Fibroblast of the aortic adventitia (primary cell): ENCODE results near the gene NECAP2. TPM values are rescaled to one million over a fixed set of nuclear protein-coding genes. Genes with fewer than 3 reads are reported as not detected.
"Not testable (repeated sequence)": the region's sequence is repeated elsewhere in the genome, so short reads cannot be mapped to it uniquely, and the experiment has no call there.

Source experiments
- DNase-seq: peaks from one replicate; pipeline ENCODE4 v3.0.0-alpha.2; 2010; ENCODE audit warnings: low read depth
- H3K4me3 ChIP-seq: 2 replicates; pipeline ENCODE4 v1.5.1; 2011; ENCODE audit warnings: low read depth, mild to moderate bottlenecking, control low read depth, low read length, moderate library complexity
- CTCF ChIP-seq: IDR thresholded peaks from 2 replicates; pipeline ENCODE4 v1.5.1; 2011; ENCODE audit warnings: mild to moderate bottlenecking, low read length, control low read depth, inconsistent platforms; ENCODE audit not compliant: insufficient read depth
- total RNA-seq: library from RNA; depleted of rRNA; stranded (reverse); fragments of >200 nt; gene quantifications from 2 replicates; pipeline ENCODE4 v1.2.3, GENCODE V29; 2012; ENCODE audit warnings: low replicate concordance

The NECAP2 gene
- total RNA-seq, 1 donor, result 73.9 TPM

DNA sequence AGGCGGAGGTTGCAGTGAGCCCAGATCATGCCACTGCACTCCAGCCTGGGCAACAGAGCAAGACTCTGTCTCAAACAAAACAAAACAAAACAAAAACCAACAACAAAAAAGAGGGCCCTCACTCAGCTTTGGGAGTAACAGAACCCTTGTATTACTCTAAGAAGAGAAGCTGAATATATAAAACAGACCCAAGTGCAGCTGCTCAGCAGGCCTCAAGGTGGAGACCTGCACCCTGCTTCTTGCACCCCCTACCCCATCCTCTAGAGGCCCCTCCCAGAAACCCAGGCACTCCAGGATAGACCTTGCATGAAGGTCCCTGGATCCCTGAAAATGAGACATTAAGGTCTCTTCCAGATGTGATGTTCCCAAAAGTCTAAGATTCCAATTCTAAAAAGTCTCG, 34.4 kb downstream of the NECAP2 start:
- peak; percentile 9 for TF ChIP-seq CTCF
- not testable (repeated sequence) for DNase-seq, H3K4me3 ChIP-seq

- not testable (repeated sequence) for DNase-seq, H3K4me3 ChIP-seq
These were observed 35.5 kb downstream of the NECAP2 start for GRCh38 chr1:16475771-16476770.

DNA sequence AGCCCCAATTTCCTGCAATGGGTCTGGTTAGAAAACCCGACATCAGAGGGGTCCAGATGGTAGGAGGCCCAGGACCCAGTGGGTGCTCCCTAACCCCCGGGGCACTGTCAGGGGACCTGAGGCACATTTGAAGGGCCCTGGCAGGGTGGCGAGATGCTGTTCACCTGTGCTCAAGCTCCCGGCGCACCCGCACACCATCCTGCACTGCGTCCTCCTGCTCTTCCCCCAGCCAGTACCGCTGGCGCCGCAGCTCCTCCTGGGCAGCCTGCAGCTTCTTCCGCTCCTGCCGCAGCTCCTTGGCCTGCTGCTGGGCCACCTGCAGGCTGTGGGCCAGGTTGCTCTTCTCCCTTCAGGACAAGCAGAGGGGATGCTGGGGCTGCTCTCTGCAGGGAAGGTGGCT, 37.6 kb downstream of the NECAP2 start:
- DNase-seq, result no peak
- H3K4me3 ChIP-seq, result no peak overlapping the region
- no peak for TF ChIP-seq CTCF

DNA sequence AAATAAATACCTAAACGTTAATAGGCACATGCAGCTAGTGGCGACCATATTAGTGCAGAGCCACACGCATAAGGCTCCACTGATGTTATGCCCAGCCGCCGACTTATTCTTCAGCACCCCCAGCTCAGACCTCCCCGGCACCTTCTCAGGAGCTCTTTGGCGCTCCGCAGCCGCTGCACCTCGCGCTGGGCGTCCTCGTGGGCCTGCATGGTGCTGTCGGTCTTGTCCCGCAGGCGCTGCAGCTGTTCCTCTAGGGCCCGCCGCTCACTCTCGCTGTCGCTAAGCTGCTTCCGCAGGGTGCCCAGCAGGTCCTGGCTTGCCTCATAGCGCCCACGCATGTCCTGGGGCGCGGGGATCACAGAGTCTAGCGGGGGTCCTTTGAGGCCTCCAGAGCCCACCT, 42.6 kb downstream of the NECAP2 start:
- not testable (repeated sequence) for DNase-seq, H3K4me3 ChIP-seq

DNA sequence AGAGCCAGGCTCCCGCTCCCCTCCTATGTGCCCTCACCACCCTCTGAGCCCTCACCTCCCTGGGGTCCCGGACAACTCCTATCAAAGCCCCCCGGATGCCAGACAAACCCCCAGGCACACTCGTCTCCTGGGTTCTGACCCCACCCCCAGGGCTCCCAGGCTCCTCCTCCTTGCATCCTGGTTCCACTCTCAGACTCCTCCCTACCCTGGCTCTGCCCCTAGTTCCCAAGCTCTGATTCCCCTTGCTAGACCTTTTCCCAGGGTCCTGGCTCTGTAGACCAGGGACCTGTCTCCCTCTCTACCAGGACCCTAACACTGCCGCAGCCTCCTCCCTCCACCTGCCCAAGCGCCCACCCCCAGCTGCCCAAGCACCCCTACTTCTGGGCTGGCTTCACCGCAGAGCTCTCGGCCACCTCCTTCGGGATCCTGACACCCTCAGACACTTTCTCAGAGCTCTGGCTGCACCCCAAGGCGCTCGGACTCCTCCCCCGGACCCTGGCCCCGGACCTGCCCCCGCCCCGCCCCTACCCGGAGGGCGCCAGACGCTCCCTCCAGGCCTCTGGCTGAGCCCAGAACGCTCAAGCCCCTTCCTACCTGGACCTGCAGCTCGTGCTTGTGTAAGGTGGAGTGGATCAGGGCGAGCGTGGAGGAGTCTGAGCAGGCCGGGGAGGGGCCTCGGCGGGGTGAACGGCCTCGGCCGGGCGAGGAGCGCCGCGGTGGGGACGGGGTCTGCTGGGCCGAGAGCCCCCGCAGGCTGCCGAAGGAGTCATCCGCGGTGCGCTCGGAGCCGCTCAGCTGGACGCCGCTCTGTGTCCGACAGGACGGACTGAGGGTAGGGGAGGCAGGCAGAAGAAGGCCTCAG, 43.3 kb downstream of the NECAP2 start:
- DNase-seq, H3K4me3 ChIP-seq: not testable (repeated sequence)

GRCh38 chr1:16484501-16484835, 43.9 kb downstream of the NECAP2 start:
- no peak for DNase-seq
- H3K4me3 ChIP-seq, result no peak overlapping the region
- TF ChIP-seq CTCF, result no peak

DNA sequence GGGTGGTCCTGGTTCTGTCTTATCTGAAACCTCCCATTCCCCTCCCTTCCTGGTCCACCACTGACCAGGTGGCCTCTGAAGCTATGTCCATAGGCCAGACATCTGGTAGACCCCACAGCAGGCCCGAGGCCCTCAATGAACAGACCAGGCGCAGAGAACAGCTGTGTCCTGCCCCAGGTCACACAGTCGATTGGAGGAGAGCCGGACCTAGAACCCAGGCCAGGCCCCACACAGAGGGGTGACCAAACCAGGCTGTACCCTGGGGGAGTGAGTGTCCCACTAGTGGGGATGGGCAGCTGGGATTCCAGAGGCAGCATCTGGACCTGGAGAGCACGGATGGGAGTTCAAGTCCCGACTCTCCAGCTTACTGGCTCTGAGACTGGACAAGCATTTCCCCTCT, 44.4 kb downstream of the NECAP2 start:
- DNase-seq, result no peak
- TF ChIP-seq CTCF, result no peak
- H3K4me3 ChIP-seq, result no peak overlapping the region

- not testable (repeated sequence) for DNase-seq, H3K4me3 ChIP-seq
These were observed 45.8 kb downstream of the NECAP2 start for GRCh38 chr1:16486316-16486715.

- H3K4me3 ChIP-seq, DNase-seq: not testable (repeated sequence)
These were observed 46.5 kb downstream of the NECAP2 start for GRCh38 chr1:16487011-16487410.

DNA sequence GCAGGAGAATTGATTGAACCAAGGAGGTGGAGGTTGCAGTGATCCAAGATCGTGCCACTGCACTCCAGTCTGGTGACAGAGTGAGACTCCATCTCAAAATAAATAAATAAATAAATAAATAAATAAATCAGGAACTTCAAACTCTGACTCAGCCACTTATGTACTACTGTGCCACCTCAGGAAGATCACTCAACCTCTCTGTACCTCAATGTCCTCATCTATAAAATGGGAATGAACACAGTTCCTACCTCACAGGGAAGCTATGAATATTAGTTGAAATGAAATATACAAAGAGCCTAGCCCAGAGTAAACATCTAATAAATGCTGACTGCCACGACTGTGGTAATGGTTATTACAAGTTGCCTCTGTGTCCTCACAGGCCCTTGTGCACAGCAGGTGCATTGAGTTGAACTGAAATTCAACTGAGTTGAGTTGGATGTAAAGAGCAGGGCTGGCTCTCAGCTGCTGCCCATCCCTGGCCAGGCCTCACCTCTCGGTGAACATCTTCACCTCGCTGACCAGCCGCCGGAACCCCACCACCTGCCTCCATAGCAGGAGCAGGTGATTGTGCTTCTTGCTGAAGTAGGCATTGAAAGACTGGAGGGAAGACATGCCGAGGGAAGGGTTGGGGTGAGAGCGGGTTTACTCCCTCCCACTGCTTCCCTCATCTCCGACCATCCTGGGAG, 48.8 kb downstream of the NECAP2 start:
- not testable (repeated sequence) for DNase-seq, H3K4me3 ChIP-seq
